ENCODE measurements around the gene DNAH14.

- TF ChIP-seq CTCF (IDR thresholded peaks at IDR 0.05 in 4 of 5, conservative IDR thresholded peaks at IDR 0.05 in 1 of 5) (no peak), POLR2A (IDR thresholded peaks at IDR 0.05) (no peak)
Measured at GRCh38 chr1:225396357-225396756, 466.9 kb downstream of the DNAH14 start.
